GM12892 (cell line): ENCODE measurements around the gene UBE3A.
"Not testable (repeated sequence)": the region's sequence is repeated elsewhere in the genome, so short reads cannot be mapped to it uniquely, and the experiment has no call there.

Source experiments
- DNase-seq: peaks from one replicate; pipeline ENCODE4 v3.0.0; 2011; ENCODE audit not compliant: insufficient read length
- FAIRE-seq: peaks from 2 replicates; lab custom pipeline; 2011; peaks lifted over from hg19 to GRCh38; lab: Jason Lieb, UNC
- POLR2A ChIP-seq: IDR thresholded peaks from 2 replicates; pipeline ENCODE4 v1.6.1; 2011; ENCODE audit warnings: low read depth, low read length, control low read depth
- POLR2AphosphoS5 ChIP-seq: IDR thresholded peaks from 2 replicates; pipeline ENCODE4 v1.6.1; 2011; ENCODE audit warnings: low read depth, low read length, control low read depth
- TAF1 ChIP-seq: IDR thresholded peaks from 2 replicates; pipeline ENCODE4 v1.6.1; 2011; ENCODE audit warnings: low read depth, mild to moderate bottlenecking, control low read depth, low read length, borderline replicate concordance

Gene UBE3A

DNA sequence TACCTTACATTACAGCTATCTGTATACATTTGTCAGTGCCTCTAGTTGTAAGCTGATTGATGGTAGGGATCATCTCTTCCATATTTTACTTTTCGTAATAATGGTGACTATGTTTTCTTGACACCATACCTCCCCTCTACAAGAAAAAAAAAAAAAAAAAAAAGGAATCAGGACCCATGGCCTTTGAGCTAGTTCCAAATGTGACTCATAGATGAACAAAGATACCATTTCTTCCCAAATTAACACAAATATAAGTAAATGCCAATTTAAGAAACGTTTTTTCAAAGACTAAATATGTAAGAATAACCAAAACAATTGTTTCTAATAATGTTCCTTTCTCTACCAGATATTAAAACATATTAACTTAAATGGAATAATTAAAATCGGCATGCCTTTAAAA, 23.1 kb downstream of the UBE3A start:
- TF ChIP-seq POLR2A (no peak), POLR2AphosphoS5 (no peak), TAF1 (no peak)
- FAIRE-seq: no peak
- DNase-seq: no peak

DNA sequence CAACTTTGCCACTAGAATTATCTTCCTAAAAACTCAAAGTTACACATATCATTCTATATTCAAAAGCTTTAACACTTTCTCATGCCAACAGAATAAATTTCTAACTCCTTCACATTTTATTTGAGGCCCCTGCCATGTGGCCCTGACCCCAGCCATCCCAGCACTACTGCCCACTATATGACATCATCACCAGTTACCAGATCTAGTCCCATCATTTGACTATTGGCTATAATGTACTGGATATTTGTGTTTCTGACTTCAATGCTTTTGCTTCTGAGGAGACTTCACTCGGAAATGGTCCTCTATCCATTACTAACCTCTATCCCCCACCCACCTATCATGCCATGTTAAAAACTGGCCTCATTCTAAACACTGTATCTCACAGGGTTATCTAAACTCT, 23.6 kb downstream of the UBE3A start:
- TF ChIP-seq TAF1 (no peak), POLR2AphosphoS5 (no peak), POLR2A (no peak)
- FAIRE-seq: peak; percentile 57
- no peak for DNase-seq

DNA sequence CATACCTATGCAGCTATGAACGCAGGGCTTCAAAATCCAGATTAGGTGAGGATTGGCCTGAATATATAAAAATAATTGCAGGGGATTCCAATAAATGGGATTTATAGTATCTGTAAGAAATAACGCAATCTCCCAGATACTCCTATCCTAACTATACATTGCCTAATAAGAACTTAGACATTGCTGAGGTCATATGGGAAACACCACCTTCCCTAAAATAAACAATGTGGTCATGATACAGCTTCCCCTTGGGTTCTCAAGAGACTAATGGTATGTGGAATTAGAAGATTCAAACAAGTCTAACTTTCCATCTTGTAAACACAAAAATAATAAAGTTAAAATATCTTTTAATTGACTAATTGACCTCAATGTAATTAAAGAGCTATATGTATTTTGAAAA, 28.2 kb downstream of the UBE3A start:
- FAIRE-seq (no peak), DNase-seq (no peak)
- TF ChIP-seq TAF1 (no peak), POLR2A (no peak), POLR2AphosphoS5 (no peak)

- DNase-seq, FAIRE-seq: not testable (repeated sequence)
These were observed 29.1 kb downstream of the UBE3A start for GRCh38 chr15:25409731-25410130.

DNA sequence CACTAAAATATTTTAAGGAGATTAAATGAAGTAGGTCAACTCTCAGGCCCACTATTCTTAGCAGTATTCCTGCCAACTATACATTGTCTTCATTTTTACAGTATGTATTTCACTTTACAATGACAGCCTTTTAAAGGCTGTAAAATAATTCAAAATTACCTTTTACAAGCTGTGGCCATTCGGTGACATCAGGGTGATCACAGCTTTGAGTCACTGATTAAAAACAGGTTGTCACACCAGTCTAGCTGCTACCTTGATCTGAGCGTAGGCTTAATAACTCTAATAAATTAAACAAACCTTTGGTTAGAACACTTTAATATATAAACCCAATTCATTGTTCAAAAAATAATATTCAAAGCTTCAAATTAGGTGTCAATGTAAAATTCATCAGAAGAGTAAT, 29.9 kb downstream of the UBE3A start:
- FAIRE-seq: no peak
- no peak for DNase-seq
- TF ChIP-seq TAF1 (no peak), POLR2A (no peak), POLR2AphosphoS5 (no peak)

DNA sequence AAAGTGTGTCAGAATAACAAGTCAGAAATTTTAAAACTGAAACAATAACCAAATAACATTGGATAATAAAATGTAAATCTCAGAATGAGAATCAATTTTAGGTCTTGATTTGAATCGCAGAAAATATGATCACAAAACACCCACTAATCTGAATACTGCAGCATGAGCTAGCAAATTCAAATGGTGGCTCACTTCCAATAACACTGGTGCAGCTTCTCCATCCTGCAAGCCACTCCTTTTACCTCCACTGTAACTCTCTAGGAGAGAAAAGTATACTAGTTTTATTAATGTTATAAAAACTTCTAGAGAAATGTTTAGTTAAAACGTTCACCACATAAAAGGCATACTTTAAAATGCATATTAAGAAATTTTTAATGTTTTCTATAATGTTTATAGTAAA, 30.4 kb downstream of the UBE3A start:
- no peak for TF ChIP-seq POLR2AphosphoS5
- no peak for TF ChIP-seq TAF1
- TF ChIP-seq POLR2A: no peak
- DNase-seq: no peak
- no peak for FAIRE-seq

DNA sequence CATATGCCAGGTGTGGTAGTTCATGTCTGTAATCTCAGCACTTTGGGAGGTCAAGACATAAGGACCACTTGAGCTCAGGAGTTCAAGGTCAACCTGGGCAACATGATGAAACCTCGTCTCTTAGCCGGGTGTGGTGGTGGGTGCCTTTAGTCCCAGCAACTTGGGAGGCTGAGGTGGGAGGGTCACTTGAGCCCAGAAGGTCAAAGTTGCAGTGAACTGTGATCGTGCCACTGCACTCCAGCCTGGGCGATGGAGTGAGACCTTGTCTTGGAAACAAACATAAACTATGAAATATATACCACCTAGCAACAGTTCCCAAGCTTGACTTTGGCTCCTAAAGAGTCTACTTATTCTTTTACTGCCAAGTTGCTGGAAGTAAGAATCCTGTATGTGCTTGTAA, 30.9 kb downstream of the UBE3A start:
- no peak for TF ChIP-seq POLR2A
- no peak for TF ChIP-seq POLR2AphosphoS5
- TF ChIP-seq TAF1: no peak
- DNase-seq (no peak), FAIRE-seq (no peak)

DNA sequence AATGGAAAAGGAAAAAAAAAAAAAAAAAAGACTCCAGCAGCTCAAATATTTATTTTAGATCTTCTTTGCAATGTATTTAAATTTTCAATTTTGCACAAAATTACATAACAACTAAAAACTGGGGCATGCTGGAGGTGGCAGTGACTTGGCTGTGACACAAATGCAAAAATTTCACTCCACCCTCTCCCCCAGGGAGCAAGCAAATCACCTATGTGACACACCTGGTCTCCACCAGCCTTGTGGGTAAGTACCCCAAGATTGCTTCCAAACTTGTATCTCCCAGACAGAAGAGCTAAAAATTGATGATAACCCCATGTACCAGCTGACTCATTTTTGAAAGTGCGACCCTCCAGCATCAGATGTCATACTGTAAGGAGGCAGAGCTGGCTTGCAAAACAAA, 32.0 kb downstream of the UBE3A start:
- no peak for TF ChIP-seq POLR2AphosphoS5
- TF ChIP-seq TAF1: no peak
- no peak for TF ChIP-seq POLR2A
- no peak for DNase-seq
- FAIRE-seq: peak; percentile 62

DNA sequence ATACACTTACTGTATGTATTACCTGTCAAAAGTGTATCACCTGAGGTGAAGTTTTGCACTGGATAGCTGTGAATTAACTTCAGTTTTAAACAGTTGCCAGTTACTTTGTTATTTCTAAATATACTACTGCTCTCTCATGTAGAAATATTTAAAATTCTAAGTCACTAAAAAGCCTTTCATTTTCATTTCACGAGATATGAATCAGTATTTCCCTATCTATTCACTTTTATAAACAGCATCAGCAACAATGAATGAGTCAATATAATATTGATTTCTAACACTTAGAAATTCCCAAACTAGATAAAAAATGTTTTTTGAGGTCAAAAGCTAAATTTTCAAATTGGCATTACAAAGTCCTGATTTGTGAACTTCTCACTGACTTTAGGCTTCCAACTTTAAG, 32.6 kb downstream of the UBE3A start:
- TF ChIP-seq POLR2A (no peak), POLR2AphosphoS5 (no peak), TAF1 (no peak)
- FAIRE-seq (no peak), DNase-seq (no peak)

- TF ChIP-seq POLR2A: no peak
- TF ChIP-seq TAF1: no peak
- no peak for TF ChIP-seq POLR2AphosphoS5
- FAIRE-seq (no peak), DNase-seq (no peak)
These were observed 35.1 kb downstream of the UBE3A start for GRCh38 chr15:25403771-25404170.

- FAIRE-seq (no peak), DNase-seq (no peak)
- TF ChIP-seq POLR2AphosphoS5 (no peak), POLR2A (no peak), TAF1 (no peak)
These were observed 36.5 kb downstream of the UBE3A start for GRCh38 chr15:25402342-25402741.

DNA sequence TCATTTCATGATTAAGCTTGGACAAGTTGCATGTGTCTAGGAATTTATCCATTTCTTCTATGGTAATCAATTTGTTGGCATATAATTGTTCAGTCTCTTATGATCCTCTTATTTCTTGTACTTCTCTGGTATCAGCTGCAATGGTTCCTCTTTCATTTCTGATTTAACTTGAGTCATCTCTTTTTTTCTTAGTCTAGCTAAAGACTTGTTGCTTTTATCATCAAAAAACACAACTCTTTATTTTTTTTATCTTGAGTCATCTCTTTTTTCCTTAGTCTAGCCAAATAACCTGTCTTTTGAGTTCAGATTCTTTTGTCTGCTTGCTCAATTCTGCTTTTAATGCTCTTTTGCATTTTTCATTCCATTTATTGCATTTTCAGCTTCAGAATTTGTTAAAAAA, 37.3 kb downstream of the UBE3A start:
- no peak for TF ChIP-seq TAF1
- no peak for TF ChIP-seq POLR2AphosphoS5
- TF ChIP-seq POLR2A: no peak
- no peak for DNase-seq
- FAIRE-seq: no peak

DNA sequence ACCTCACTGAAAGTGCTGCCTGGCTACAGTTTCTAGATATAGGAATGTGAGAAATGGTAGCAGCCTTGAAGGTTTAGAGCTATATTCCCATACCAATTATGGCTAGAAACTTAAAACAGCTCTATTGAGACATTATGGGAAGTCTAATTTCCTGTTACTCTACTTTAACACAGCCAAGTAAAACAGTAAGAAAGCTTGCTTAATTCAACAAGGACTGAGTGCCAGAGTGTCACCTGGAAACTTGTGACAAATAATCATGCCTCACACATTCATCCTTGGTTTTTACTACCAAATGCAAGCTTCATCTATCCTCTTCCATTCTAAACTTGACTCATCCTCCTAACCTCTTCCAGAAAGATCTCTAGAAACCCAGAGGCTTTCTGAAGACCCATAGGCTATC, 41.7 kb downstream of the UBE3A start:
- TF ChIP-seq TAF1: no peak
- TF ChIP-seq POLR2AphosphoS5: no peak
- TF ChIP-seq POLR2A: no peak
- no peak for FAIRE-seq
- no peak for DNase-seq

DNA sequence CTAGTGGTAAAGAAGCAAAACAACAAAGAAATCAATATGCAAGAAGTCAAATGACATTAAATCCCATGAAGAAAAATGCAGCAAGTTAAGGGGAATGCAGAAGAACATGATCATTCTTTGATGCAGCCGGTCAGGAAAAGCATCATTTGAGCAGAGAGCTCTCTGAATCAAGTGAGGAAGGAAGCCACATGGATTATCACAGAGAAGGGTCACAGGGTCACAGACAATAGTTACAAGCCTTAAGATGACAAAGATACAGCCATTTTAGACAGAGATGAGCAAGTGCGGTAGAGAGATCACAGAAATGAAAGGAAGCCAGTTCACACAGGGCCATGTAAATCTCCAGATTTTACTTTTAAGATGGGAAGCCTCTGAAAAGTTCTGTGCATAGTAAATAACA, 43.9 kb downstream of the UBE3A start:
- TF ChIP-seq POLR2AphosphoS5 (no peak), POLR2A (no peak), TAF1 (no peak)
- no peak for DNase-seq
- no peak for FAIRE-seq
